SK-N-SH treated with all-trans-retinoic acid at 6 μM for 48 hours (cell line): ENCODE data around the gene LCE1E.

Experiments used
- ATAC-seq: fragments of 200-7000 bp; cut with Tn5 transposase; 3 replicates; pipeline ENCODE4 v1.9.1; 2020; ENCODE audit warnings: mild to moderate bottlenecking, moderate library complexity
- ARNTL ChIP-seq: fragments of 450-650 bp; formaldehyde crosslinking; IDR thresholded peaks from 2 replicates; pipeline ENCODE4 v1.5.0; 2020; ENCODE audit warnings: low read depth, mild to moderate bottlenecking, moderate library complexity, borderline replicate concordance
- BACH2 ChIP-seq: fragments of 250-450 bp; sonication (Bioruptor Pico); IDR thresholded peaks from 2 replicates; pipeline ENCODE4 v1.9.0; 2021; ENCODE audit warnings: mild to moderate bottlenecking, borderline replicate concordance
- CREB5 ChIP-seq: fragments of 250-450 bp; sonication (Bioruptor Pico); IDR thresholded peaks from 2 replicates; pipeline ENCODE4 v1.5.1; 2020; ENCODE audit warnings: low read depth, mild to moderate bottlenecking, moderate library complexity
- CSRNP3 ChIP-seq: fragments of 250-450 bp; sonication (Bioruptor Pico); IDR thresholded peaks from 2 replicates; pipeline ENCODE4 v1.5.1; 2021; ENCODE audit warnings: mild to moderate bottlenecking, moderate library complexity
- GLIS3 ChIP-seq: fragments of 250-450 bp; sonication (Bioruptor Pico); IDR thresholded peaks from 2 replicates; pipeline ENCODE4 v1.5.0; 2020; ENCODE audit warnings: mild to moderate bottlenecking, moderate library complexity
- OSR1 ChIP-seq: fragments of 250-450 bp; sonication (Bioruptor Pico); IDR thresholded peaks from 2 replicates; pipeline ENCODE4 v1.8.0; 2022; ENCODE audit warnings: moderate library complexity, mild to moderate bottlenecking, inconsistent platforms
- PATZ1 ChIP-seq: fragments of 250-450 bp; sonication (Bioruptor Pico); IDR thresholded peaks from 2 replicates; pipeline ENCODE4 v1.8.0; 2020; ENCODE audit warnings: mild to moderate bottlenecking, moderate library complexity, borderline replicate concordance
- POU6F1 ChIP-seq: fragments of 250-450 bp; sonication (Bioruptor Pico); IDR thresholded peaks from 2 replicates; pipeline ENCODE4 v1.8.0; 2021; ENCODE audit warnings: low read depth, mild to moderate bottlenecking, moderate library complexity, borderline replicate concordance
- PPARA ChIP-seq: fragments of 250-450 bp; sonication (Bioruptor Pico); IDR thresholded peaks from 2 replicates; pipeline ENCODE4 v1.5.0; 2020; ENCODE audit warnings: mild to moderate bottlenecking, borderline replicate concordance
- TCF4 ChIP-seq: fragments of 250-450 bp; sonication (Bioruptor Pico); IDR thresholded peaks from 2 replicates; pipeline ENCODE4 v1.8.0; 2021; ENCODE audit warnings: mild to moderate bottlenecking, moderate library complexity, borderline replicate concordance
- TOX ChIP-seq: fragments of 250-450 bp; sonication (Bioruptor Pico); IDR thresholded peaks from 2 replicates; pipeline ENCODE4 v1.8.0; 2021; ENCODE audit warnings: mild to moderate bottlenecking, moderate library complexity, borderline replicate concordance
- TSHZ2 ChIP-seq: fragments of 250-450 bp; sonication (Bioruptor Pico); IDR thresholded peaks from 2 replicates; pipeline ENCODE4 v1.5.0; 2020; ENCODE audit warnings: mild to moderate bottlenecking, moderate library complexity
- ZC3H10 ChIP-seq: fragments of 250-450 bp; sonication (Bioruptor Pico); IDR thresholded peaks from 2 replicates; pipeline ENCODE4 v1.5.1; 2021; ENCODE audit warnings: mild to moderate bottlenecking, moderate library complexity
- ZFP30 ChIP-seq: fragments of 450-650 bp; formaldehyde crosslinking; IDR thresholded peaks from 2 replicates; pipeline ENCODE4 v1.5.0; 2022; ENCODE audit warnings: mild to moderate bottlenecking, moderate library complexity
- ZNF565 ChIP-seq: fragments of 450-650 bp; formaldehyde crosslinking; conservative IDR thresholded peaks from 2 replicates; pipeline ENCODE4 v1.5.0; 2020; ENCODE audit warnings: low read depth, mild to moderate bottlenecking, moderate library complexity
- ZNF70 ChIP-seq: fragments of 450-650 bp; formaldehyde crosslinking; IDR thresholded peaks from 2 replicates; pipeline ENCODE4 v1.5.0; 2020; ENCODE audit warnings: mild to moderate bottlenecking, moderate library complexity
- ZNF8 ChIP-seq: fragments of 450-650 bp; formaldehyde crosslinking; IDR thresholded peaks from 2 replicates; pipeline ENCODE4 v1.5.0; 2020; ENCODE audit warnings: mild to moderate bottlenecking, moderate library complexity

LCE1E gene

GRCh38 chr1:152786077-152786476 lies at the start of gene LCE1E:
Gene LCE1E (plus strand): TSS chr1:152786257. CDS start chr1:152787300, 1,043 bp downstream.
- no peak for TF ChIP-seq ZNF8 (CRISPR knock-in tag)
- TF ChIP-seq CSRNP3 (CRISPR knock-in tag) = no peak
- TF ChIP-seq TCF4 = no peak
- TF ChIP-seq ZNF70 (CRISPR knock-in tag) = no peak
- no peak for TF ChIP-seq GLIS3 (CRISPR knock-in tag)
- no peak for TF ChIP-seq OSR1 (CRISPR knock-in tag)
- no peak for TF ChIP-seq ZNF565 (CRISPR knock-in tag)
- no peak for TF ChIP-seq POU6F1 (CRISPR knock-in tag)
- TF ChIP-seq ZFP30 (CRISPR knock-in tag) = no peak
- no peak for TF ChIP-seq TOX (CRISPR knock-in tag)
- no peak for TF ChIP-seq ZC3H10 (CRISPR knock-in tag)
- no peak for TF ChIP-seq PPARA (CRISPR knock-in tag)
- TF ChIP-seq TSHZ2 (CRISPR knock-in tag) = no peak

GRCh38 chr1:152737997-152738396 lies 48.1 kb upstream of the LCE1E start:
- ATAC-seq = no peak
- TF ChIP-seq ZNF70 (CRISPR knock-in tag) (no peak), OSR1 (CRISPR knock-in tag) (no peak), ZC3H10 (CRISPR knock-in tag) (no peak), GLIS3 (CRISPR knock-in tag) (no peak), TOX (CRISPR knock-in tag) (no peak), ARNTL (CRISPR knock-in tag) (no peak), BACH2 (CRISPR knock-in tag) (no peak), TSHZ2 (CRISPR knock-in tag) (no peak), CREB5 (no peak), TCF4 (no peak), PATZ1 (CRISPR knock-in tag) (no peak)

More at GRCh38 chr1:152786077-152786476, at the start of gene LCE1E:
- ATAC-seq = 0 out of 3 replicates have a peak, but pooled peaks have one; percentile 24
